Left forelimb (tissue), 1 donor: ENCODE data around the gene C3orf33.
"Not testable (repeated sequence)": the region's sequence is repeated elsewhere in the genome, so short reads cannot be mapped to it uniquely, and the experiment has no call there.

Experiments
- DNase-seq: peaks from one replicate; pipeline ENCODE4 v3.0.0-alpha.2; 2018; ENCODE audit warnings: low spot score

C3orf33 gene, protein sequence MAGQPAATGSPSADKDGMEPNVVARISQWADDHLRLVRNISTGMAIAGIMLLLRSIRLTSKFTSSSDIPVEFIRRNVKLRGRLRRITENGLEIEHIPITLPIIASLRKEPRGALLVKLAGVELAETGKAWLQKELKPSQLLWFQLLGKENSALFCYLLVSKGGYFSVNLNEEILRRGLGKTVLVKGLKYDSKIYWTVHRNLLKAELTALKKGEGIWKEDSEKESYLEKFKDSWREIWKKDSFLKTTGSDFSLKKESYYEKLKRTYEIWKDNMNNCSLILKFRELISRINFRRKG

DNA sequence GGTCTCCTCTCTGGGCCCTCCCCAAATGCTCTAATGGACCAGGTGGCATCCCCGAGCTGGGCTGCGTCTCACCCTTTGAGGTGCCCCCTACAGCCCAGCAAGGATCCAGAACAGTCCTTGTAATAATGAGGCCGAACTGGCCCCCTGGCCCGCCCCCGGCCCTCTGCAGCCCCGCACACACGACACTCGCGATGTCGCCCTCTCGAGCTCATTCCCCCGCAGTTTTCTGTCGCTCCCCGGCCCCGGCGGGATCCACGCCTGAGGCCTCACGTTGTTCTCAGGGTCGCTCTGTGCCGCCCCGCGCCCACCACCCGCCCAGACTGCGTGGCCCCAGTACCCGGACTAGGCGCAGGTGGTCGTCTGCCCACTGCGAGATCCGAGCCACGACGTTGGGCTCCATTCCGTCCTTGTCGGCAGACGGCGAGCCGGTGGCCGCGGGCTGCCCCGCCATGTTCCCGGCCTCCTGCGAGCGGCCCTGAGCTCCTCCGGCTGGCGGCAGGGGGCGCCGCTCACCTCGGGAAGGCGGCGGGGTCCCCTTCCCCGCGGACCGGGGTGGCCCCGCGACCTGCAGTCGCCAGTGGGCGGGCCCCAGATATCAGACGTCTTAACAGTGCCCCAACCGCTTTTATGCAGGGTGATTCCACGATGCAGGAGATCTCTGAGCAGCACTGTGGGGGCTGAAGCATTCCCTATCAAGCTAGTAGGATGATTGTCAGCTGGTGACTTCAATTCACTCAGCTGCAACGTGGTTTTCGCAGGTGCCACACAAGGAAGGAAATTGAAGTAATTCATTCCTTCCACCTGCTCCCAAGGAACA lies at the start of gene C3orf33:
Gene C3orf33 (minus strand): TSS at position 477 of the 817 bp plus-strand sequence. CDS start 26 bp downstream, at position 451.
- DNase-seq: peak; percentile 83

DNA sequence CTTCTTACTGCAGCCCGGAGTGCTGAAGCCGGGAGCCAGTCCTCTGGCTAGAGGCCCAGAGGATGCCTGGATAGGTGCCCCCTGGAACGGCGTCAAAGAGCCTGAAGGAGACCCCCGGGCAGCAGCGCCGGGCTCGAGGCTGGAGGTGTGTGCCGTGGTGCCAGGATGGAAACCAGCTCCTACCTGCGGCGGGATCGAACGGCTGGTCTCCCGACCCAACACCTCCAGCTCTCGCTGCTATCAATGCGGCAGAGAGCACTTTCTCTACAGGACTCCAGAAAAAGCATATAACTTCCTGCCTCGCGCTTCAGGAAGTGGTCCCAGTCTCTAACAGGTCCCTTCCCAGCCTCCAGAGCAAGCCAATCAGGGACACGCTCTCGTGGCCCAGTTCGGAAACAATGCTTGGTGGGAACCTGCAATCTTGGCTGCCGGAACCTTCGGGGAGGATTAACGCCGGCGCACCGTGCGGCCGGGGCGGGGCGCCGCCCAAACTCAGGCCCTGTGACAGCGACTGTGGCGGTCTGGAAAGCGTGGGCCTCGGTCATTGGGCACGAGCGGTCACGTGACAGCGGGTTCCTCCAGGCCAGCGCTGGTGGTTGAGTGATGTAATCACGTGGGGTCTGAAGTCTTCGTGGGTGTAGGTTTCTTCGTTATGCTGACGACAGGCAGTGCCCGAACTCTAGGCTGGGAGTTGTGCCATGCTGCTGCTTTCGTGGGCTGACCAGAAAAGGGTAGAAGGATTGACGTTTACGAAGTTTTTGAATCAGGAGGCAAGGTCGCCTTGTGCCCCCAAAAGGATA lies 48.3 kb upstream of the C3orf33 start, which contains the start of gene SLC33A1:
Gene SLC33A1 (minus strand): TSS at position 287 of the 800 bp plus-strand sequence. CDS start 430 bp downstream, outside the sequence.
- peak; percentile 100 for DNase-seq

DNA sequence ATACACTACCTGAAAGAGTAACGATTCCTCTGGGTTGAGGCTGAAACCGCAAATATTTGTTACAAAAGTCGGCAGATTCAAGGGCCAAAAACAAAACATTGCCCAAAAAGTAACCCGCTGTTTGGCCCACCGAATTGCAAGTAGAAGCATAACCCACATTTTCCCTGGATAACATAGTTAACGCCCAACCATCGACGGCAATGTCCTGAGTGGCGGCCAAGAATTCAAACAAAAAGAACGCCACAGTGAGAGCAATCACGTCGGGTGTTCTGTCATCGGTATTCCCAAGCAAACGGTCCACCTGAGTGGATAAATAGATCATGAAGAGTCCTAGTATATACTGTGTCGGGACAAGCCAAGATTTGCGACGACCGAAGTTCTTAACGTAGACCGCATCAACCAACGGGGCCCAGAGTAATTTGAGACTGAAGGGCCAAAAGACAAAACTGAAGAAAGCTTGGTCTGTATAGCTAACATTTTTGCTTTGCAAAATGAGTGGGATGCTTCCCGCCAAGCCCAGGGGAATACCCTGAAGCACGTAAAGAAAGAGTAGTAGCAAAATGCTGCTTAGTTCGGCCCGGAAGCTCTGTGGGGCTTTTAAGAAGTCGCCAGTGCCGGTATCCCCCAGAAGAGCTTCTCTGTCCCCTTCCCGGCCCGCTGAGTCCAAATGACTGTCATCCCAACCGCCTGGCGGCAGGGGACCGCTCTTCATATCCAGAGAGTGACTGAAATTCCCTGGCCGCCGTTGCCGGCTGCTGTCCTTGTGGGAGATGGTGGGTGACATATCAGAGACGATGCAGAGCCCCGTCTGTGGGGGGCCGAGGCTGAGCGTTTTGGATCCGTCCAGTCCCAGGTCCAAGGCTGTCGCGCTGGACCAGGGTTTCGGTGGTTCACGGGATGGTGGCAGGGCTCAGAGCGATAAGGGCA lies 47.4 kb upstream of the C3orf33 start:
- peak; percentile 77 for DNase-seq

DNA sequence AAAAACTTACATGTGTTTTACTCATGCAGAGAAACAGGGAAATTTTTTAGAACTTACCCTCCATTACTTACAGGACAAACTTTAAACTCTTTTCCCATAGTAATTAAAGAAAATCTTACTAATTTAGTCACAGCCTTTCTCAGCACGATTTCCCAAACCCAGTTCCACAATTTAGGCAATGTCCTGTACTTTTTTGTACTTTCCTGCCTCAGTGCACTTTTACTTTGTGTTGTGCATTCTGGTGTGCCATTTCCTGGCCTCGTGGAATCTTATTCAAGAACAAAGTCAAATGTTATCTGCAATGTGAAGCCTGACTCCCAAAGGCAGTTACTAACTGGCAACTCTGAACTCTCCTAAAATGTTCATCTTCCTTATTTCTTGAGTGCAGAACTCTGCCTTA lies 46.3 kb upstream of the C3orf33 start:
- no peak for DNase-seq

DNA sequence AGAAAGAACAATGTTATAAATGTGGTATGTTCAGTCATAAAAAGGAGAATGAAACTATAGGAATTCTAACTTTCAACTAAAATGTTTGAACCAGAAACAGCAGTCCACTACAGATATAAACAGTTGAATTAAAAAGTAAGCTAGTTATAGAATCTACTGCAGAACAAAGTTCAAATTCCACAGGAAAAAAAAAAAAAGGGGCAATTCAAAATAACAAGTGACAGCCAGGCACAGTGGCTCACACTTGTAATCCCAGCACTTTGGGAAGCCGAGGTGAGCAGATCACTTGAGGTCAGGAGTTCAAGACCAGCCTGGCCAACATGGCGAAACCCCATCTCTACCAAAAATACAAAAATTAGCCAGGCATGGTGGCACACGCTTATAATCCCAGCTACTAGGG lies 43.3 kb upstream of the C3orf33 start:
- DNase-seq: not testable (repeated sequence)

DNA sequence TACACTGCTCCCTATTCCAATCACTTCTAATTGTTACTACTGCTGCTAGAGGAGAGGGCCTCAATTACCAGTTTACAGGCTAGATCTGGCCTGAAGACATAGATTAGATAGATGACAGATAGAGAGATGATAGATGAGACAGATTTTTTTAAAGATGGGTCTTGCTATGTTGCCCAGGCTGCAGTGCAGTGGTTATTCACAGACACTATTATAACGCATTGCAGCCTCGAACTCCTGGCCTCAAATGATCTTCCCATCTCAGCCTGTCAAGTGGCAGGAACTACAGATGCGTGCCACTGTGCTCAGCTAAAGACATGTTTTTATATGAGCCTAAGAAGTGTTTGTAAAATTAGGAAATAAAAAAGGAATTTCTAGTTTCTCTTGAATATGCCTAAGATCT lies 41.9 kb upstream of the C3orf33 start:
- DNase-seq: no peak

DNA sequence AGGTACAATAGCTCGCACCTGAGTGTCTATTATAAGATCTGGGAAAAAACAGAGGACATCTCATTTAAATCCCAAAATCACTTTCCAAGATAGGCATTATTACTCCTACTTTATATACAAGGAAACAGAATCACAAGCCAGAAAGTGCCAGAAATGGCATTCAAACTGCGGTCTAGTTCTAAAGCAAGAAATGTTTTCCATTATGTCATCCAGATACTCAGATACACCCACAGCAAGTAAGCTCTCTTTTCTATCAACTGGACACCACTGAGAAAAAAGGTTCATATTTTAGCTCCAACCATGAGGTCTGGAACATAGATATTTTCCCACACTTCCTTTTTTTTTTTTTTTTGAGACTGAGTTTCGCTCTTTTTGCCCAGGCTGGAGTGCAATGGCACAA lies 40.0 kb upstream of the C3orf33 start:
- DNase-seq: no peak

DNA sequence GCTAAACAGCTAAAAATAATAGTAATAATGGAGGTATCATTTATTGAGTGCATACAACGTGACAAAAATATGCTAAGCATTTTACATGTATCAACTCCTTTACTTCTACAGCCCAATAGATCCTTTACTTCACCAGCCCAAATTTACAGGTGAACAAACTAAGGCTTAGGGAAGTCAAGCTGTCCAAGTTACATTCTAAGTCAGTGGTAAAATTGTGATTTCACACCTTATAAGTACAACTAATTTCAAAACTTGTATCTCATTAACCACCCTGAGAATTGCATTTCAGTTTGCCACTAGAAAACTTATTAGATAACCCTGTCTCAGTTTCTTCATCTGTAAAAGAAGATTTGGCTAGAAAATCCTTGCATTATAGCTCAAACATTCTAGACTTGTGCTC lies 37.5 kb upstream of the C3orf33 start:
- no peak for DNase-seq

DNA sequence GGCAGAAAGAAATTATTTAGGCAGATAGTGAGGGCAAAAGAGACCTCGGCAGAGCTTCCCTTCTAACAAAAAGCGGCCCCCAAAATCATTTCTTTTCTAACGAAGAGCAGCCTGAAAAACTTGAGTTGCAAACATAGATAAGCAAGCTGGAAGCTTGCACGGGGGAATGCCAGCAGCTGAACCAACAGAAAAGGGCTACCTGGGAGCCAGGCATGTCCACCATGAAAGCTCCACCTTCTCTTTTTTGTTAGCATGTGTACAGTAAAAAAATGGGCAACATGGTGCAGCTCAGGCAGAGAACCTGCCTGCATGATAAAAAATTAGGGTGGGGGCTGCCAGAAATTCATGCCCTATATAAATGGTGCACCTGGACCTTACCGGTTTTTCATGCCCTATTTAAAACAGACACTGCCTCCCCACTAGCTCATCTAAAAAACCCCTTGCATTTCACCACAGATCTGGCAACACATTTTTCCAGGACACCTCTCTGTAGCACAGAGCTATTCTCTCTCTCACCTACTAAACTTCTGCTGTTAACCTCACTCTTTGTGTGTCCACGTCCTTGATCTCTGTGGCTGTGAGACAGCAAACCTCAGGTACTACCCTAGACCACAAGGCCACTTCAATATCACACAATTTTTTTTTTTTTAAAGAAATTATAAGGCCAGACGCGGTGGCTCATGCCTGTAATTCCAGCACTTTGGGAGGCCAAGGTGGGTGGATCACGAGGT lies 29.4 kb upstream of the C3orf33 start:
- no peak for DNase-seq

DNA sequence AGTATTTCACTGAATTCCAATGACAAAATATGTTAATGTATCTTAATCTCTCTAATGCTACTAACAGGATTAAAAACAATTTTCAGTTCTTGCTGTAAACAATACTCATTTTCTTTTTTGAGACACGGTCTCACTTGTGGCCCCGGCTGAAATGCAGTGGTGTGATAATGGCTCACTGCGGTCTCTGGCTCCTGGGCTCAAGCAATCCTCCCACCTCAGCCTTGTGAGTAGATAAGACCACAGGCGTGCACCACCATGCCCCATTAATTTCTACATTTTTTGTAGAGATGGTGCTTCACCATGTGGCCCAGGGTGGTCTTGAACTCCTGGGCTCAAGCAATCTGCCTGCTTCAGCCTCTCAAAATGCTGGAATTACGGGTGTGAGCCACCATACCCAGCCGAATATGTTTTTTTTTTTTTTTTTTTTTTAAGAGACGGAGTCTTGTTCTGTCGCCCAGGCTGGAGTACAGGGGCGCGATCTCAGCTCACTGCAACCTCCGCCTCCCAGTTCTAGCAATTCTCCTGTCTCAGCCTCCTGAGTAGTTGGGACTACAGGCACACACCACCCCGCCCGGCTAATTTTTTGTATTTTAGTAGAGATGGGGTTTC lies 22.5 kb upstream of the C3orf33 start:
- not testable (repeated sequence) for DNase-seq

DNA sequence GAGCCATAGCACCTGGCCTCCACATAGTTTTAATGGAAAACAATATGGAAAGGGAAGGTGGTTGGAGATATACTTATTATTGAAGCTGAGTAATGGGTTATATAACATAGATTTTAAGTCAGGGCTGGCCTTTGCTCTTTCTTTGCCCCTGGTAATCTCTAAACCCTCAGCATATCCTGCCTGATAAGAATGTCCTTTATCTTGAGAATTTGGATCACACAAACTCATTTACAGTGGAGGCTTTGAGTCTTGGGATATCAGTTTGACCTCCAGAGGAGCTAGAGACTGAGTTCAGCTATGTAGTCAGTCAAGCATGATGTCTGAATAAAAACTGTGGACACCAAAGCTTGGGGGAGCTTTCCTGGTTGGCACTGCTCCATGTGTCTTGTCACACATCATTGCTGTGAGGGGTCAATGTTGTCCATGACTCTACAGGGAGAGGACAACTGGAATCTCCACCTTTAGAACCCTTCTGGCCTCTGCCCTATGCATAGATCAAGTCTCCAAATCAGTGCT lies 9.0 kb upstream of the C3orf33 start:
- no peak for DNase-seq

DNA sequence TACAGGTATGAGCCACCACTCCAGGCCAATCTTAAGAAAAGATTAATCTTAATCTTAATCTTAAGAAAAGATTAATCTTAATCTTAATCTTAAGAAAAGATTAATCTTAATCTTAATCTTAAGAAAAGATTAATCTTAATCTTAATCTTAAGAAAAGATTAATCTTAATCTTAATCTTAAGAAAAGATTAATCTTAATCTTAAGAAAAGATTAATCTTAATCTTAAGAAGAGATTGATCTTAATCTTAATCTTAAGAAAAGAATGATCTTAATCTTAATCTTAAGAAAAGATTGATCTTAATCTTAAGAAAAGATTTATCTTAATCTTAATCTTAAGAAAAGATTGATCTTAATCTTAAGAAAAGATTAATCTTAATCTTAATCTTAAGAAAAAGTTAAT lies 7.1 kb upstream of the C3orf33 start:
- not testable (repeated sequence) for DNase-seq

DNA sequence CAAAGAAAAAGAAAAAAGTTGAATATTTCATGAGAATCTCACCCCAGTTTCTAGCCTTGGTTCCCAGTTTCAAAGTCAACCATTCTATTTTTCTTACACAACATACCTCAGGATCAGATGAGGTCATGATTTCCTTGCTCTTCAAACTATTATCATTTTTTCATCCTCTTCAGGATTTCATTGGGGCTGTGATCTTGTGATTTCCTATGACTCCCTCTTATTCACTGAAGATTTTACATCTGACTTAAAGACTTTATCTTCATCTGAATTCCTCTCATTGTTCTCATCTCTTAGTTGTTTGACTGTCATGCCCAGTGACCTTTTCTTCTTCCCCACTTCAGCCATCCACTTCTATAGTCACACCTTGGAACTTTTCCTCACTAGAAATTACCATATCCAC lies 3.1 kb upstream of the C3orf33 start:
- no peak for DNase-seq

DNA sequence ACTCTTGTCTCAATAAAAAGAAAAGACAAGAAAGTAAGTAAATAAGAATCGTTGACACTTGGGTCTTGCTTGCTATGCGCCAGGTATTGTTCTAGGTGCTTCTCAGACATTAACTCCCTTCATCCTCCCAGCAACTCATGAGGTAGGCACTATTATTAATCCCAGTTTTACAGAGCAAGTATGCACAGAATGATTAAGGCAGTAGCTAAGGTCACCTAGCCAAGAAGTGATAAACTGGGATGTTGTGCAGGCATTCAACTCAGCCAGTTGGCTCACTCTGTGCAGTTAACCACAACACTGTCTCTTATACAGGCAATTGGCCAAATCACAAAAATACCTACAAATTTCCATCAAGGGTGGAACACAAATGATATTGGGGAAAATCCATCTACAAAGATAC lies 1.7 kb upstream of the C3orf33 start:
- no peak for DNase-seq

DNA sequence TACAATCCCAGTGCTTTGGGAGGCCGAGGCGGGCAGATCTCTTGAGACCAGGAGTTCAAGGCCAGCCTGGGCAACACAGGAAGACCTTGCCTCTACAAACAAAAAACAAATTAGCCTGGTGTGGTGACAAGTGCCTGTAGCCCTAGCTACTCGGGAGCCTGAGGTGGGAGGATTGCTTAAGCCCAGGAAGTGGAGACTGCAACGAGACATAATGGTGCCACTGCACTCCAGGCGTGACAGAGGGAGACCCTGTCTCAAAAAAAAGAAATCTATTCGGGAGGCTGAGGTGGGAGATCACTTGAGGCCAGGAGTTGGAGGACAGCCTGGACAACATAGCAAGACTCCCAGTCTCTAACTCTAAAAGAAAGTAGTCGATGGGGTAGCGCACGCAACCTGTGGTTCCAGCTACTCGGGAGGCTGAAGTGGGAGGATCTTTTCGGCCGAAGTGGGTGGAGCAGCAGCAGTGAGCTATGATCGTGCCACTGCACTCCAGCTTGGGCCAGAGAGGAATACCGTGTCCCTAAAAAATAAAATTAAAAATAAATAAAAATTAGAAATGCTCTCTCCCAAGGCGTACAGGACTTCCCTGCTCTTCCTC lies 775 bp downstream of the C3orf33 start:
- no peak for DNase-seq

DNA sequence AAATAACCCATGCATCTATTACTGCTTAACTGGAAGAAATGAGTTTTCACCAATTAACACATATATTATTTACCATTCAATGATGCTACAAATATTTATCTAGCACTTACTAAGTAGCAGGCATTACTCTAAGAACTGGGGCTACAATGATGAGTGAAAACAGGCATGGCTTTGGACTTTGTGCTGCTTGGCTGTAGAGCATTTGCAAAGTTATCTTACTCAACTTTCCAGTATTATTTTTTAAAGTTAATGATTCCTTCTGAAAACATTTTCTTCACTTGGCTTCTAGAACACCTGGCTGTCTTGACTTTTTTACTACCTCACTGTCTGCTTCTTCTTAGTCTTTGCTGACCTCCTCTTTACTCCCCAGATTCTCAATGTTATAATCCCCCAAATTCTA lies 1.8 kb downstream of the C3orf33 start:
- no peak for DNase-seq

DNA sequence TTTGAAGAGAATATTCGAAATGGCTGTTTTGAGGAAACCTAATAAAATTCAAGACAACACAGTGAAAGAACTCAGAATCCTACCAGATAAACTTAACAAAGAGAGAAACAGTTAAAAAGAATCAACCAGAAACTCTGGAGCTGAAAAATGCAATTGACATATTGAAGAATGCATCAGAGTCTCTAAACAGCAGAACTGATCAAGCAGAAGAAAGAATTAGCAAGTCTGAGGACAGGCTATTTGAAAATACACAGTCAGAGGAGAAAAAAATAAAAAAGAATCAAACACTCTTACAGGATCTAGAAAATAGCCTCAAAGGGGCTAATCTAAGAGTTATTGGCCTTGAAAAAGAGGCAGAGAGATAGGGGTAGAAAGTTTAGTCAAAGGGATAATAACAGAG lies 13.5 kb downstream of the C3orf33 start:
- no peak for DNase-seq

DNA sequence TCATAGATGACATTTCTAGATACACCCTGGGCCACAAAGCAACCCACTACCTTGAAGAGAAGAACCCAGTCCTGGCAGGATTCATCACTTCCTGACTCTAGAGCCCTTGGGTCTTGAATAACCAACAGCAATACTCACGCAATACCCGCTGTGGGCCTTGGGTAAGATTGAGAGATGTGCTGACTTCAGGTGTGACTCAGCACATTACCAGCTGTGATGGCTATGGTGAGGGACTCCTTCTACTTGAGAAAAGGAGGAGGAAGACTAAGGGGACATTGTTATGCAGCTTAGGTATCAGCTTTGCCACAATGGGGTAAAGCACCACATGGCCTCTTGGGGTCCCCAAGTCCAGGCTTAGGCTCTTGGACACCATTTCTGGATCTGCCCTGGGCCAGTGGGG lies 14.9 kb downstream of the C3orf33 start:
- no peak for DNase-seq

DNA sequence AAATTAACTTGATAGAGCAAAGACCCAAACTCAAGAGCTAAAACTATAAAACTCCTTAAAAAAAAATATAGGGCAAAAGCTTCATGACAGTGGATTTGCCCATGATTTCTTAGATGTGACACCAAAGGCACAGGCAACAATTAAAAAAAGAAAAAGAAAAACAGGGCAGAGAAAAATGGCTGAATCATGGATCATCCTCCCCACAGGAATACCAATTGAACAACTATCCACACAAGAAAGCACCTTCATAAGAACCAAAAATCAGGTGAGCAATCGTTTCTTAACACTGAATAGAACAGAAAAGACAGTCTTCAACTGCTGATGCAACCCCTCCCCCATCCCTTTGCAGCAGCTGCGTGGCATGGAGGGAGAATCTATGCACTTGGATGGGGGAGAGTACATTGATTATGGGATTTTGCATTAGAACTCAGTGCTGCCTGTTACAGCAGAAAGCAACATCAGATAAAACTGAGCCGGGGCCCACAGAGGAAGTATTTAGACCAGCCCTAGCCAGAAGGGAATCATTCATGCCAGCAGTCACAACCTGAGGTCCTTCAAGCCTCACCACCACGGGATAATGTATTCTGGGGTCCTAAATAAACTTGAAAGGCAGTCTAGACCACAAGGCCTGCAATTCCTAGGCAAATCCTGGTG lies 15.7 kb downstream of the C3orf33 start:
- no peak for DNase-seq
